Middle frontal gyrus (tissue), 1 donor: ENCODE results near the gene PRKCZ.

Experiments
- DNase-seq: peaks from one replicate; pipeline ENCODE4 v3.0.0-alpha.2; 2015; ENCODE audit warnings: low spot score; ENCODE audit errors: extremely low spot score

PRKCZ gene

GRCh38 chr1:2206813-2207487 is 156.7 kb downstream of the PRKCZ start:
- DNase-seq, result no peak

GRCh38 chr1:2208309-2209239 is 158.4 kb downstream of the PRKCZ start:
- no peak for DNase-seq

GRCh38 chr1:2209400-2210083 is 159.3 kb downstream of the PRKCZ start:
- no peak for DNase-seq

- no peak for DNase-seq
These were observed 160.0 kb downstream of the PRKCZ start for GRCh38 chr1:2210084-2210653.

- DNase-seq, result no peak
These were observed 160.6 kb downstream of the PRKCZ start for GRCh38 chr1:2210786-2211185.

GRCh38 chr1:2212274-2212531 is 162.0 kb downstream of the PRKCZ start:
- no peak for DNase-seq

- DNase-seq, result peak; percentile 79
These were observed 162.6 kb downstream of the PRKCZ start for GRCh38 chr1:2212532-2213491.

- DNase-seq, result peak; percentile 57
These were observed 163.6 kb downstream of the PRKCZ start for GRCh38 chr1:2213576-2214505.

GRCh38 chr1:2214541-2215241 is 164.5 kb downstream of the PRKCZ start:
- DNase-seq, result no peak

- no peak for DNase-seq
These were observed 165.1 kb downstream of the PRKCZ start for GRCh38 chr1:2215329-2215728.

GRCh38 chr1:2215909-2216766 is 165.9 kb downstream of the PRKCZ start:
- no peak for DNase-seq

- DNase-seq, result no peak
These were observed 166.5 kb downstream of the PRKCZ start for GRCh38 chr1:2216767-2217058.

GRCh38 chr1:2221271-2221670 is 171.1 kb downstream of the PRKCZ start:
- DNase-seq, result no peak

- no peak for DNase-seq
These were observed 174.0 kb downstream of the PRKCZ start for GRCh38 chr1:2224170-2224584.

- DNase-seq, result no peak
These were observed 174.6 kb downstream of the PRKCZ start for GRCh38 chr1:2224631-2225428.

- DNase-seq, result no peak
These were observed 176.5 kb downstream of the PRKCZ start for GRCh38 chr1:2226525-2227345.
